NCI-H1105 (cell line): Measurements from ENCODE around the gene CD44.

Source experiments
- DNase-seq: peaks from one replicate; lab custom pipeline; 2025; lab: John Stamatoyannopoulos, UW

CD44 gene

DNA sequence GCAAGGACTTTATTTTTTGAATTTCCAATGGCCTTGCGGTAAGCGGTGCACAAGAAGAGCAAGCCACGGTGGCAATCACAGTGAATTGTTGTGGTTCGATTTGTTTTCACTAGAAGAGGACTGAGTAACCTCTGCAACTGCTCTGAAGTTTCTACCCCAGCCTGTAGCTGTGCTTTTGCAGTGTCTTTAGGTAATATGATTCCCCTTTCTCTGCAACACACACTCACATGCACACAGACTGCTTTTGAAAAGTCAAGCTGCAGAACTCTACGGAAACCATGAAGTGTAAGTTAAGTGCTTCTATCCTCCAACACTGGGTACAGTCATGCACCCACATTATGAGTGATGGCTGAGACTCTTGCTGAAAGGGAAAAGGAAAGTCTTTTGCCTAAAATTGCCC, 38.4 kb downstream of the CD44 start:
- DNase-seq: no peak

DNA sequence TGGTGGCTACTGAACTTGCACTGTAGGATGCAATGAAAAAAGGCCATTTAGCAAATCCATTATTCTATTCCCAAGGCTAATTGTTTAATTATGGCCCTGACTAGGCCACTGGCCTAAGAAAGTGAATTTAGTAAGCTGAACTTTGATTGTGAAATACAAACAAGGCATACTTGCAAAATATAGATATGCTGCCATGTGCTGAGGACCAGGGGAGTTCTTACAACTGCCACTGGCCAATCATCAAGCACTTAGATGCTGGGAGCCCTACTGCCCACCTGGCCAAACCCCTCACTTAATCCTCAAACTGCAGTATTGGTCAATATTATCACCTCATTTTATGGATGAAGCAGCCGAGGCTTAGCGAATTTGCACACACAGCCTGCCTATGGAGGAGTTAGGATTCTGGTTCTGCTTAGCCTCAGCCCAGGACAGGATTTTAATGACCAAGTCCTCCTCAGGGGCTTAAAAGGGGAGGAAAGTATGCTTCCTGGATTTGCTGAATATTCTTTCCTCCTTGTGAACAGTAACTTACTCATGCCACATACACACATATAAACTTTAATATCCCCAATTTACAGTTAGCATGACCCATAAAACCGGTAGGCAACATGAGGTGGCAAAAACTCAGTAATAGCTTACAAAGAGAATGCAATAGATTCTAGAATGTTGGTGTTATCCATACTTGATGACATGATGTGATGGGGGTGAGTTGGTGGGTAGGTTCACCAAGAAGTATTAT, 39.3 kb downstream of the CD44 start:
- no peak for DNase-seq

GRCh38 chr11:35178873-35179272, 39.9 kb downstream of the CD44 start:
- DNase-seq: no peak

- no peak for DNase-seq
These were observed 40.6 kb downstream of the CD44 start for GRCh38 chr11:35179466-35180135.

DNA sequence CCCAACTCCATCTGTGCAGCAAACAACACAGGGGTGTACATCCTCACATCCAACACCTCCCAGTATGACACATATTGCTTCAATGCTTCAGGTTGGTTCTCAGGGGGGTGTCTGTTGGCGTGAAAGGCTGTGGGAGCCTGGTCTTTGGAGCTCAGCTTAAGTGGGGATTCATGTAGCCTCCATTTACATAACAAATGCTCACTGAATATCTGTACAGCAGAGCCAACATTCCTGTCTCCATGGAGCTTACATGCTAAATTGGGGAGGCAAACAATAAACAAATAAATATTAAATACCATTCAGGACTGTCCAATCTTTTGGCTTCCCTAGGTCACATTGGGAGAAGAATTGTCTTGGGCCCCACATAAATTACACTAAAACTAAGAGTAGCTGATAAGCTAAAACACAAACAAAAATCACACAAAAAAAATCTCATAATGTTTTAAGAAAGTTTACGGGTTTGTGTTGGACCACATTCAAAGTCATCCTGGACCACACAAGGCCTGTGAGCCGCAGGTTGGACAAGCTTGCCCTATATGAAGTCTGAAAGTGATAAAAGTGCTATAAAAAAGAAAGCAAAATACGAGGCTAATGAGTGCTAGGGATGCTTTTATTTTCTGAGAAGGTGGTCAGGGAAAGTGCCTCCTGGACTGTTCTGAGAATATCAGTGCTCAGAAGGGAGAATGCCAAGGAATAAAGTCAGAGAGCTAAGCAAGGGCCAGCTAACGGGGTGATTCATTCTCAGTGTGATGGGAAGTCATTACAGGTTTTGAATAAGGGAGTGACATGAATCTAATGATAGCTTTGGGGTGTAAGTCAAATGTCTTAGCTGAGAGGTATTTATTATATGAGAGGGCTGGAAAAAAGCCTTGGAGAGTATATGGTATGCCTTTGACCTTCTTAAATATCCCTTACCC, 41.6 kb downstream of the CD44 start:
- no peak for DNase-seq

- no peak for DNase-seq
These were observed 43.5 kb downstream of the CD44 start for GRCh38 chr11:35182317-35182939.

DNA sequence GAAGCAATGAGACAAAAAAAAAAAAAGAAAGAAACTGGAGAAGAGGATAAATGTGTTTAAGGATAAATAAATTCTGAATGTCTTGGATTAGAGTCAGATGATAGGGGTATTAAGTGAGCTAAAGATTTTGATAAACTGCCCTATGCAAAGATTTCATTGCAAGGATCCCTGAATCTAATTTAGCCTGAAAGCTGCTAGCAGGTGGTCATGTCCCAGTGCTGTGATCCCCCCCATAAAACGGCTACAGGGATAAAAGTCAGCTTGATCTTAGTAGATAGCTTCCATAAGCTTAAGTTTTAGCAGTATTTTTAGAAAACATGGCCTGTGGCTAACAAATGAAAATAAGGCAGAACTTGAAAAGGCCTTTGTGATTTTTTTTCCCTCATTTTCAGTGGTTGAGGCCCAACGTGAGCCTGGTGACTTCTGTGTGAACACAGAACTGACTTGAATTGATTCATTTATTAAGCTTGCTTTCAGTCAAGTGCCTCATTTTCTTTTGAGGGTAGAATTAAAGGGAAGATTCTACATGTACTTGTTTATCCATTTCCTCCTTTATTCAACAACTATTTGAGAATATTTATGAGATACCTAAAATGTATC, 44.5 kb downstream of the CD44 start:
- DNase-seq: no peak

- no peak for DNase-seq
These were observed 46.7 kb downstream of the CD44 start for GRCh38 chr11:35185696-35186095.

DNA sequence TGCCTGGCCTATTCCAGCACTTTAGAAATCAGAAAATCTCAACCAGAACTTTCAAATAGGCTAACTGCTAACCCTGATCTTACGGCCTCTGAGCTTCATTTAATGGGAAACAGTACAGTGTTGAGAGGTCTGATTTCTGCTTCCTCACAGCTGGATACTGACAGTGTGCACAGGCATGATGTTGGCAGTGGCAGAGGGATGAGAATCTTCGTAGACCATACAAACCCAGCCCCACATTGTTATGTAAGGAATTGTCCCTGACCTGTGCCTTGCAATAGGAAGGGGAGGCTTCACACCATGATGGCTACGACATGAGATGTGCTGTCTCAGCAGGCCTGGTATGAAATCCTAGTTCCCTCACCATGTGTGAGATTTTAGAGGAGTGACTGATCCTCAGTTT, 49.0 kb downstream of the CD44 start:
- no peak for DNase-seq

DNA sequence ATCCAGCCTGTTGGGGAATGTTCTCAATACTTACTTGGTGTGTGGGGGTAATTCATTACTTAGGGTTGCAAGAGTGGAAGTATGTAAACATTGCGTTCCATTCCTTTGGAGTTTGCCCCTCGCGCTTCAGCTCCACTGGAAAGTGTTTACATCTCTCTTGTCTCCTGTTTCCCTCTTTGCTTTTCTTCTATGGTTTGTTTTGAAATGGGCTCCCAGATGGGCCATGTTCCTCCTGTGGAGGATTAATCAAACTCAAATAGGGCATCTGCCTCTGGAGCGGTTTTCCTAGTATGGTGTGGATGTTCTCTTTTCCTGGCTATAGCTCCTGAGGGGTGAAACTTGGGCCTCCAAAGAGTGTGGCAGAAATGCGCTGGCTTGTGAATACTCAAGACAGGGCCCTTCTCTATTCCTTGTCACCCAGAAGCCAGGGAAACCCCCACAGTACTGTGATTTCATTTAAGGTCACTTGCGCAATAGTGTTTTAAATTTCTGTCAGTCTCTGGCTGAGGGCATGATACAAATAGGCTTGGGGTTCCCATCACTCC, 51.9 kb downstream of the CD44 start:
- DNase-seq: no peak

DNA sequence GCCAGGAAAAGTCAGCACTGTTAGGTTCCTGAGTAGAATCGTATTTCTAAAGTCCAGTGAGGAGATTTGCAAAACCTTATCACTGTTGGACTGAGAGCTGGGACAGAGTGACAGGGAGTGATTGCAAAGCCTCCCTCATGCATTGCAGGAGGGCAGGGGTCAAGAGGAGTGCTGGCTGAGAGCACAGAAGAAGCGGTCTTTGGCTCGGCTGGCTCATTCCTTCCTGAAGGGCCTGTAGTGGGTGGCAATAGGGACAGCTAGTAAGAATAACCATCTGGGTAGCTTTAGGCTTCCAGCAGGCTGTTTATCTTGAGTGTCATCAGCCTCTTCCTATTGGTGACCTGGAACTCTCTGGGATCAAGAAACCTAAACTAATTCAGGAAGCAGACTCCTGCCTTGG, 53.4 kb downstream of the CD44 start:
- DNase-seq: no peak

- no peak for DNase-seq
These were observed 54.8 kb downstream of the CD44 start for GRCh38 chr11:35193767-35194166.

DNA sequence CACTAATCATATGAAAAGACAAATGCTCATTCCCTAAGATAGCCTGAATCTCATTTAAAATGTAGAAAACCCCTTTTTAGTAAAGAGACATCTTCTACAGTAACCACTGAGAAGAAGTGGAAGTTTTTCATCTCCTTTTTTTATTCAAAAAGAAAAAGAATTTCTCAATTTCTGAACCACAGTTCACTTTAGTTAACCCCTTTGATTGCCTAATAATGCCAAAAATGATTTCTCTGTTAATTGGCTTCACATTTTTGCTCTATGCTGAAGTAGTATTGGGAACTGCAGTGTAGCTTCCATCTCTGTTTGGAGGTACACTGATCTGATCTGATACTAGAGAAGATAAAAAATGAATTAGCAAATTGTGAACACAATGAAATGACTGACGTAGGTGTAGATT, 58.3 kb downstream of the CD44 start:
- no peak for DNase-seq

DNA sequence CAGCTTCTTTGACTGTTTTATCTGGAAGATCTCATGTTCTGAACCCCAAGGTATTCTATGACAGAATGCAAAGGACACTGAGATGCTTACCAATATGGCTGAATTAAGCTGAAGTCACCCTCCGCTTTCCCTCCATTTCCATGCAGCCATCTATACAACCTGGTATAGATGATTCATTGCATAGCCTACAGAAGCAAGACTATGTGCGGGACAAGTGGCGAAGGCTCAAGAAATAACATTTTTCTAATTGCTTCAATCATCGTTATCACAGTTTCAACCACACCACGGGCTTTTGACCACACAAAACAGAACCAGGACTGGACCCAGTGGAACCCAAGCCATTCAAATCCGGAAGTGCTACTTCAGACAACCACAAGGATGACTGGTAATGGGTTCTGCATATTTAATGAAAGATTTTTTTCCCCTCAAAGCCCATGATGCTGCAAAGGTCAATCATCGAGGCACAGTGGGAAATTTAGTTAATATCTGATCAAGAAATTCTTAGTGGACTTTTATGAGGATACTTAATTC, 61.9 kb downstream of the CD44 start:
- DNase-seq: no peak

- DNase-seq: no peak
These were observed 65.6 kb downstream of the CD44 start for GRCh38 chr11:35204614-35205013.

- DNase-seq: no peak
These were observed 67.6 kb downstream of the CD44 start for GRCh38 chr11:35206616-35207015.

GRCh38 chr11:35207471-35208403, 68.8 kb downstream of the CD44 start:
- no peak for DNase-seq

DNA sequence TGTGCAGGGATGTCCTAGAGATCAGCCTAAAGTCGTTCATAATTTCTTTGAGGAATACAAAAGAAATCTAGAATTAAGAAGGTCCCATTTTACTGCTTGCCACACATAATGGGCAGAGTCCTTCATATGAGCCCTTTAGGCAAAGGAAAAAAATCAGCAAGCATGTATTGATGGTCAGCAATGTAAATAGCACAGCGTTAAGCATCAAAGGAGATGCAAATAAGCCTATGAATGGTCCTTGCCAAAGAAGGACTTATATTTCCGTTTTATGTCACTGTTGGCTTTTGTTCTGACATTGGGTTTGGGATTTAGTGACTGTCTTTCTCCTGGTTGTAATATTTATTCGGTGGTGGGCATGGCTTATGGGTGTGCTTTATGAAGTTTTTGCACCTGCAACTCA, 69.8 kb downstream of the CD44 start:
- no peak for DNase-seq

- DNase-seq: no peak
These were observed 72.0 kb downstream of the CD44 start for GRCh38 chr11:35210876-35211546.

DNA sequence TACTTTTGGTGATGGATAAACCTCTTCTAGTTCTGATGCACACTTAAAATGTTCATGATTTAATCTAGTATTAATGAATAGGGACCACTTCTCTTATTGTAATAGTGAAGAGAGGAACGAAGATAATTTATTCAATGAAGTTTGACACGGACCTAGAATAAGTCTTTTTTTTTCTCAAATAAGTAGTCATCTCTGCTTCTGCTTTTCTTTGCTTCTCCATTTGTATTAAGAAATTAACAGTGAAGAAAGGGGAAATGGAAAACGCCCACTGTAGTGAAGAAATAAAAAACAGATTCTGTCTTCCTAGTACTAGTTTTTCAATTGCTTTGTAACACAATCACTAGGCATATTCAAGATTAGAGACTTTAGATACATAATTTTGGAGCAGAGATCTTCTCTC, 73.0 kb downstream of the CD44 start:
- no peak for DNase-seq
